ENCODE results near the gene HMG20A.
A peak's percentile ranks its signal among the peaks of the same experiment; 100 is the strongest.

The HMG20A gene

DNA sequence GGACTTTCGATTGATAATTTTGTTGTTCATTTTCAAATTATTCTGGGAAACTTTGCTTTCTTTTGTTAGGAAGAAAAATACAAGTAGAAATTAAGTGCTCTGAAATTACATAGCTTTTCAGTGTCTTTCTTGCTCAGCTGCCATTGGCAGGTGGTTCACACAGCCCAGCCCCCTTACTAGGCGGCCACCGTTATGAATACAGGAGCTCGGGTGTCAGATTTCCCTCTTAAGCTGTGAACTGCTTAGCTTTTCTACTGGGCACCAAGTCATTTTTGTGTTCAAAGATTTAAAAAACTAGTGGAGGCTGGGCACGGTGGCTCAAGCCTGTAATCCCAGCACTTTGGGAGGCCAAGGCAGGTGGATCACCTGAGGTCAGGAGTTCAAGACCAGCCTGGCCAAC is 55.2 kb downstream of the HMG20A start:
- DNase-seq (ENCODE audit: low read depth in 2 of 2): no peak

DNA sequence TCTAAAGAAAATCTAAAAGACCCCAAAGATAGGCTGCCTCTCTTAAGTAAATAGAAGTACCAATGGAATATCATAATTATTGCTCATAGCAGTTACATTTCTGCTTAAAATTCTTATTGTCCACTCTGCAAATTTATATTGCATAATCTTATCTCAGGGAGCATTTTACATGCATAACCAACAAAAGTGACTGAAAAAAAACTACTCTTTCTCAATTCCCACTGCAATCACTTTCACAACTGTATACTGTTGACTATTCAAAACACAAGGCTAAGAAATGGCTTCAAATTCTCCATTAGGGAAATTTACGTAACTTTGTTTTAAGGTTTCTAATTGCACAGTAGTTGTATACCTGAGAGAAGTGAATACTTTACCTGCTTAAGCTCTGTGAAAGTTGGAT is 56.3 kb downstream of the HMG20A start:
- no peak for DNase-seq (ENCODE audit: low read depth in 2 of 2)

- no peak for DNase-seq (ENCODE audit: low read depth in 2 of 2)
Observed at GRCh38 chr15:77478051-77478450, 57.4 kb downstream of the HMG20A start.

GRCh38 chr15:77479015-77479414 is 58.3 kb downstream of the HMG20A start:
- no peak for DNase-seq (ENCODE audit: low read depth in 2 of 2)

DNA sequence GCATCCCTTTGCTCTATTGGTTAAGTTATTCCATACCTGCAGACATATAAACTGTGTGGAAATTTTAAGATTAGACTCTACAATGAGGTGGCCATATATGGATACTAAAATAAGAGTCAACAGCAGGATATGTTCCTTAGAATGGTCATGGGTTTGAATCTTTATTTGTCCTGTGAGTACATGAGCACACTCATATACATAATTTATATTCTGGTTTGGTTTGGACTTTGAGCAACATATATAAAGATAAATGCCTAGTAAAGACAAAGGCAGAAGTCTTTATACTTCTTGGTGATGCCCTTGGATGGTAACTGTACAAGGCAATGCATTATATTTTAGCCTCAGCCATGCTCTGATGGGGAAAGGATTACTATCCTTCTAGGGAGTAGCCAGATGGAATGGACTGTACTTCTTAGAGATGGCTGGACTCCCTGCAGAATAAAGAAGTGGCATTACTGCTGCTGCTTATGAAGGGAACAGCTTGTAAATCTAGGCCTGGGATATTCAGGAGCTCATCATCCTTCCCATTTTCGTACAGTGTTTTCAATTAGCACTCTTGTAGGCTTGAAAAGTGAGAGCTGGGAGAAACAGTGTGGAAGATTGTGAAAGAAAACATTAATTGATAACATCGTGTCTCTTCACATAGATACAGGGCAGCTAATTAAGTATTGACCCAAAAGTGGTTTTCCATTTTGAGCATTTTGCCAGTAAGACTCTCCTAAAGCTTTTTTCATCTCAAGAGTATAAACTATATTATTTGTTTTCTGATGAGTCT is 60.4 kb downstream of the HMG20A start:
- no peak for DNase-seq (ENCODE audit: low read depth in 2 of 2)

GRCh38 chr15:77481670-77482069 is 61.0 kb downstream of the HMG20A start:
- DNase-seq (ENCODE audit: low read depth in 2 of 2): no peak

GRCh38 chr15:77482570-77482969 is 61.9 kb downstream of the HMG20A start:
- DNase-seq (ENCODE audit: low read depth in 2 of 2): no peak

GRCh38 chr15:77483425-77484140 is 62.9 kb downstream of the HMG20A start:
- DNase-seq (ENCODE audit: low read depth in 2 of 2): no peak

DNA sequence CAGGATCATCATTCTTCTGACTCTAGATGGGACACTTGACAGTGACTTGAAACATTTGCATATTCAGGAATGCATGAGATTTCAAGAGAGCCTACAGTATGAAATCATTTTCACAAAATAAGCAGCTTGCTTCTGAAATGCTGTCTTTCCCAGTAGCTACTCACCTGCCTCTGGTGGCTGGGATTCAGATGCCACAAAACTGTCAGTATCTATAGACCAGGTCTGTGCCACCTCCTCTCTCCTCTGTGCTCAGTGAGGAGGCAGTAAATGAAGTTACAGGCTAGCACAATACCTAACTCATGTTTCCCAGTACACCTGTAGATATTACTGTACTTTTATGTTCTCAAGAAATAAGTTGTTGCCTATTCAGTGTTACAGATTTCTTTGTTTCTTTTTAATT is 64.3 kb downstream of the HMG20A start:
- DNase-seq (ENCODE audit: low read depth in 2 of 2): no peak

GRCh38 chr15:77486542-77487468 is 66.1 kb downstream of the HMG20A start:
- DNase-seq (ENCODE audit: low read depth in 2 of 2): no peak

GRCh38 chr15:77487469-77487842 is 66.8 kb downstream of the HMG20A start:
- DNase-seq (ENCODE audit: low read depth in 2 of 2): no peak

- no peak for DNase-seq (ENCODE audit: low read depth in 2 of 2)
Observed at GRCh38 chr15:77487888-77488287, 67.2 kb downstream of the HMG20A start.

DNA sequence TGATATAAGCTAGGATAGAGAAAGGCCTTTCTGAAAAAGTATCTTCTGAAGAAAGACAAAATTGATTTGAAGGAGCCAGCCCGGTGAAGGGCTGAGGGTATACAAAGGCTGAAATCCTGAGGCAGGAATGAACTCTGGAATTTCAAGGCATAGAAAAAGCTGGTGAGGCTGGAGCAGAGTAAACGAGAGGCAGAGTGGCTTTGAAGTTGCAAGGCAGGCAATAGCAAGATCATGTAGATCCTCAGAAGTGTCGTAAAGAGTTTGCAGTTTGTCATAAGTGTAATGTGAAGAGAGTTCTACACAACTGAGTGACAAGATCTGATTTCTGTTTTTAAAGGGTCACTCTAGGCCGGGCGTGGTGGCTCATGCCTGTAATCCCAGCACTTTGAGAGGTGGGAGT is 69.0 kb downstream of the HMG20A start:
- DNase-seq (ENCODE audit: low read depth in 2 of 2): no peak

DNA sequence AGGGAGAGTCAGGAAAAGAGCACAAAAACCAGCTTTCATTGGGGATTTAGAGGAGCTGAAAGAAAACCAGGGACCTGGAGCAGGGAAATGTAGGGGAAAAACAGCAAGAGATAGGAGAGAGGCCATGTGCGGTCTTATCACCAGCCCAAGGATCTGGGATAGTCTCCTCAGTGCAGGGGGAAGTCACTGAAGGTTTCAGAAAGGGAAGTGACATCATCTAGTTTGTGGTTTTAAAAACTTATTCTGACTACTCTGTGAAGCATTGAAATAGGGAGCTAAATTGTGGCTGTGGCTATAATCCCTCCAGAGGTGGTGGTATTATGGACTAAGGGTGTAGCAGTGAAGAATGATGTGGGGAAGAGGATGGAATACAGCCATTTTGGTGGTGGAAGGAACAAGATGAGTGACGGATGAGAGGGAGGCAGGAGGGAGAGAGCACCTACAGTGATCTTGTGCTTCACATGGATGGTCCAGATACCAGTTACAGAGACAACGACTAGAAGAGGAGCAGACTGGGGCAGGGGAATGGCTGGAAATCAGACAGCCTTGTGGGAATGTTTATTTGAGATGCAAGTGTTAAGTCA is 72.7 kb downstream of the HMG20A start:
- DNase-seq (ENCODE audit: low read depth in 2 of 2): no peak

DNA sequence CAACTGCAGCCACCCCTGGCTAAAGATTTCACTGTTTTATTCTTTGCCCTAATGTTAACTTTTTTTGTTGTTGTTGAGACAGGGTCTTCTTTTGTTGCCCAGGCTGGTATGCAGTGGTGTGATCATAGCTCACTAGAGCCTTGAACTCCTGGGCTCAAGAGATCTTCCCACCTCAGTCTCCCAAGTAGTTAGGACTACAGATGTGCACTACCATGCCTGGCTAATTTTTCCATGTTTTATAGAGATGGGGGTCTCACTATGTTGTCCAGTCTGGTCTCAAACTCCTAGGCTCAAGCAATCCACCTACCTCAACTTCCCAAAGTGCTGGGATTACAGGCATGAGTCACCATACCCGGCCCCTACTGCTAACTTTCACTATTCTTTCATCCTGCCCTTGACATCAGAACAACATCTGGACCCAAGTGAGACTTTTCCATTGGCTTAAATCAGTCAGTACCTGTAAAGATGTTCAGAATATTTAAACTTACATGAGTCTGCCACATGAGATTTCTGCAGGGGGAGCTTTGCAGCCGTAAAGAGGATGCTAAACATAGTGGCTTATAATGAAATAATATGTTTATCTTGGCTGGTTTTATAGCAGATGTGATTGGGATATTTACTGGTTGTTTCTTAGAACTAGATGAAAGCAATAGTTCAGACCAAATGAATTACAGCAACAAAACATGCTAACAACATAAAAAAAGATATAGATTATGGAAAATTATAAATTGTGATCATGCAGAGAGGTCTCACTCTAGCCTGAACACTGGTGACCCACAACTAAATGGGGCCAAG is 73.6 kb downstream of the HMG20A start:
- DNase-seq (ENCODE audit: low read depth in 2 of 2): no peak

DNA sequence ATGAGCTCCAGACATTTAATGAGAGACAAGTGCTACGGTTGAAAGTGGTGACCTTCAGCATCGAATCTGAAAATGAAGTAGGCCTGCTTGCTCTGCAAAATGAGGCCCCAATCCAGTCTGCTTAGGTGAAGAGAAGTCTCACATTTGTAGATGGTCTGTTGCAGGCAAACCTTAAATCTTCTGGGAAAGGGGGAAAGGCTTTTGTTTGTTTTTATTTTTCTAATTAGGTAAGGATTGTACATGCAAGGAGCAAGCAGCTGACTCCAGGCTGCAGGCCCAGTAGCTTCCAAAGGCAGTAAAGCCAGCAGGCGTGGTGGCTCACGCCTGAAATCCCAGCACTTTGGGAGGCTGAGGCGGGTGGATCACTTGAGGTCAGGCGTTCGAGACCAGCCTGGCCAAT is 74.3 kb downstream of the HMG20A start:
- DNase-seq (ENCODE audit: low read depth in 2 of 2): no peak

GRCh38 chr15:77495838-77496596 is 75.3 kb downstream of the HMG20A start:
- no peak for DNase-seq (ENCODE audit: low read depth in 2 of 2)

- peak; percentile 40 to 47 for DNase-seq (ENCODE audit: low read depth in 2 of 2)
Observed at GRCh38 chr15:77496715-77497109, 76.0 kb downstream of the HMG20A start.

GRCh38 chr15:77497110-77497737 is 76.5 kb downstream of the HMG20A start:
- DNase-seq (ENCODE audit: low read depth in 2 of 2): no peak

- DNase-seq (ENCODE audit: low read depth in 2 of 2): no peak
Observed at GRCh38 chr15:77497942-77498361, 77.3 kb downstream of the HMG20A start.
